Stimulated activated CD4-positive, alpha-beta T cell treated with anti-CD3 and anti-CD28 coated beads, TNF-alpha, amount 100 ng/mL, for 48 hours (primary cell): Measurements from ENCODE around the gene DDX10.
"Not testable (repeated sequence)": the region's sequence is repeated elsewhere in the genome, so short reads cannot be mapped to it uniquely, and the experiment has no call there.

Source experiments
- DNase-seq, 3 donors: peaks; one replicate each; pipeline ENCODE4 v3.0.0-alpha.2; 2020; ENCODE audit warnings: low read depth in 3 of 3

Gene DDX10

DNA sequence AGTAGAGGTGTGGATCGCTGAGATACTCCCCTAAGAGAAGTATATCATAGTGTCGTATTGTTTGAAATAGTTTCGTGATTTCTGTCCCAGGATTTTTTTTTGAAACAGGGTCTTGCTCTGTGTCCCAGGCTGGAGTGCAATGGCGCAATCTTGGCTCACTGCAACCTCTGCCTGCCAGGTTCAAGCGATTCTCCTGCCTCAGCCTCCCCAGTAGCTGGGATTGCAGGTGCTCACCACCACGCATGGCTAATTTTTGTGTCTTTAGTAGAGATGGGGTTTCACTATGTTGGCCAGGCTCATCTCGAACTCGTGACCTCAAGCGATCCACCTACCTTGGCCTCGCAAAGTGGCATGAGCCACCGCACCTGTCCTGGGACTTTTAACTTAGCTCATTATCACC, 159.1 kb downstream of the DDX10 start:
- not testable (repeated sequence) for DNase-seq

DNA sequence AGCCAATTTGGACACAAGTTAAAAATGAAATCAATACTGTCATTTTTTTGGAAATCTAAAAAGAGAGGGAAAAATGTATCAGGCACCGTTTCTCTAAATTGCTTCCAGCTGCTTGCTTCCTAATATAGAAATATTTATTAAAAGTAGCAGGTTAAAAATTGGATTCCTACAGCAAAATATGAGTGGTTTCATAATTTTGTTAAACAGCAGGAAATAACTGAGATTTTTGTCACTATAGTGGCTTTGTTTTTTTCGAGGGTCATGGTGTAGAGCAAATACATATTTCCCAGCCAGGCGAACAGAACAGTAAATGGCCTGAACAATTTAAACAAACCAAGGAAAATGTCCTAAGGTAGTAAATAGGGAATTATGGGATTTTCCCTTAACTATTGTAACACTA, 159.7 kb downstream of the DDX10 start:
- DNase-seq: no peak

DNA sequence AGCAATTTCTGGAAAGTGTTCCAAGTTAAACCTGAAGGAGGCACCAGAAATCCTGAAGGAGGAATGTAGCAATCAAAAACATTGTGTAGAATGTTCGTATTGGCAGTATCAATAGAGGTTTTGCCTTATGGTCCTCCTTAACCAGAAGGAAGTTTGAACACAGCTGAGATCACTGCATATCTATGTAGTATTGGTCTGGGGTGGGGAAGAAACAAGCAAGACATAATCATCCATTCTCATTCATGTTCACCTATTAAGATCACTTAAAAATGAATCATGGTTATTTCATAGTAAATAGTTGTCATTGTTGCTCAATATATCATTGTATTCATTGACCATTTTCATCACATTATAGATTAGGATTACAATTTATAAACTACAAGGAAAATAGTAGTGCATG, 160.5 kb downstream of the DDX10 start:
- DNase-seq: no peak

DNA sequence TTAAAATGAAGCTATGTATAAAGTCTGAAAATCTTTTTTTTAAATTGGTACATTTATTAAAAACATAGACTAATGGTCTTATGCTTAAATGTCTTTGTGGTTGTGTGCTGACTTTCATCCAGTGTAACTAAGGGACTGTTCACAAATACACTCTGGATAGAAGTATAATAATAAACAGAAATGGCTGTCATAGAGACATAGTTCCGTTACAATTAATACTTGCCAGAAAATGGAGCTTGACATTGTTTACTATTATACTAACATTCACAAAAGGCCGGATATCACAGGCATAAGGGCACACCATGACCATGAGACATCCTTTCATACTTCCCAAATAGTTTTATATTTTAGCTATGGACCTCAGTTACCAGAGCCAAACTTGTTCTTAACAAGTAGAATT, 161.3 kb downstream of the DDX10 start:
- DNase-seq: no peak

DNA sequence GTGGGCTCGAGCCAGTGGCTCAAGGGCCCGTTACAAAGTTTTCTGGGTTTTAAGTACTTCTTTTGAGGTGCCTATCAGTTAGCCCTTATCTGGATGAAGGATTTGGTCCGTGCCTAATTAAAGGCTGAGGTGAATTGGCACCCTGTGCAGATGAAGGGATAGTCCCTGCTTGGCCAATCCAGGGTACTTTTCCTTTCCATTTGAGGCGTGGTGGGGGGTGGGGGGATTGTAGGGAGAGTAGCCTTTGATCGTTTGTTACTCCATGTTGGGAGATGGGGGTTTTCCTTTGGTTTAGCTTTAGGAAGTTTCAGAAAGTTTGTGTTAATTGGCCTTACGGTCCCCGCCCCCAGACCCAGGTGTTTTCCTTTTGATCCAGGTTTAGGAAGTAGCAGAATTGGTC, 170.8 kb downstream of the DDX10 start:
- DNase-seq: no peak

DNA sequence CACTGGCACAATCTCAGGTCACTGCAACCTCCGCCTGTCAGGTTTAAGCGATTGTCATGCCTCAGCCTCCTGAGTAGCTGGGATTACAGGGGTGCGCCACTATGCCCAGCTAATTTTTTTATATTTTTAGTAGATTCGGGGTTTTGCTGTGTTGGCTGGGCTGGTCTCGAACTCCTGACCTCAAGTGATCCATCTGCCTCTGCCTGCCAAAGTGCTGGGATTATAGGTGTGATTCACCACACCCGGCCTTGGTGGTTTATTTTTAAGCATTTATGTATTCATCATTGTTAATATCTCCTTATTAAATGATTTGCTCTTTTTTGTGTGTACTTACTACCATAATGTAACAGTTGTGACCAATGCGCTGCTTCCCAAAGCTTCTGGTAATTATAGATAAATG, 171.7 kb downstream of the DDX10 start:
- DNase-seq: no peak

DNA sequence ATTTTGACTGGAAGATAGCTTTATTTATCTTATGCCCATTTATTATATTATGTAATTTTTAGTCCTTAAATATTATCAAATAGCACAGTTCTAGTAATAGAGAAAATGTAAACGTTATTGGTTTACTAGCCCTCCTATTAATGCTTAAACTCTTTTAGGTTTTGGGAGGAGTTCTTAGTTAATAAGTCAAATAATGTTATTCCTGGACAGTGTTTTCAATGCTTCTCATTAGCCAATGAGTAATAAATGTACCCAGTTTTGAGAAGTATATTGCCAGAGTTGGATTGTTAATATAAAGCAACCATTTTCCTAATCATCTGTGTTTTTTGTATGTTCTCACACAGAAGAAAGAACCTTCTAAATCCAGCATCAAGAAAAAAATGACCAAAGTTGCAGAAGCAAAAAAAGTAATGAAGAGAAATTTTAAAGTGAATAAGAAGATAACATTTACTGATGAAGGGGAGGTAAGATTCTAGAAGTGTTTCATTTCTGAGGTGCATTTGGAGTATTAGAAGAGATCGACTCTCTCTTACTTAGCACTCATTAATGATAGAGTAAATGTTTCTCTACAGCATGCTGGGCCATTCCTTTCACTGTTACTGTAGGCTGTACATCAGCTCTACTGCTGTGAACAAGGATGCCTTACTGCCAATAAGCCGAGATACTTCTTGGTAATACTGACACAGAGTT, 173.4 kb downstream of the DDX10 start:
- no peak for DNase-seq

DNA sequence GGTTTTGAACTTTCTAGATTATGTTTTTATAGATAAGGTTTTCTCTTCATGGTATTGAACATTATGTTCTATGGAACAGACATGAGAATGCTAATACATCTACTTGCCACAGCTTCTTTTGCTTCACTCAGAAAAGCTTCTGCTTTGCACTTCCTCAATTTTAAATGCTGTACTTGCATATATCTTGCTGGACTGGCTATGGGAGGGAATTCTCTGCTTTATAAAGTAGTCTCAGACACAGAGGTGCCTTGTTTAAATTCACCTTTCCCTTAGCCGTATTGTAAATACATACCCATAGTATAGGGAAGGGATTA, 173.9 kb downstream of the DDX10 start:
- no peak for DNase-seq

DNA sequence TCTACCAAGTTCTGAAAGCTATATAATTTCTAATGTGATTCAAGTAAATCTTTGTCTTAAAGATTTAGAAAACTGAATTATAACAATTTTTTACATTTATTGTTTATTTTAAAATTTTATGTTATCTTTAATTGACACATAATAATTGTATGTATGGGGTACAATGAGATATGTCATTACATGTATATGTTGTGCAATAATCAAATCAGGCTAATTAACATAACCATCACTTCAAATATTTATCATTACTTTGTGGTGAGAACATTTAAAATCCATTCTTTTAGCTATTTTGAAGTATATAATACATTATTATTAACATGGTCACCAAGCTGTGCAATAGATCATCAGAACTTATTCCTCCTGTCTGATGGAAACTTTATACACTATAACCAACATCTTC, 181.1 kb downstream of the DDX10 start:
- no peak for DNase-seq

DNA sequence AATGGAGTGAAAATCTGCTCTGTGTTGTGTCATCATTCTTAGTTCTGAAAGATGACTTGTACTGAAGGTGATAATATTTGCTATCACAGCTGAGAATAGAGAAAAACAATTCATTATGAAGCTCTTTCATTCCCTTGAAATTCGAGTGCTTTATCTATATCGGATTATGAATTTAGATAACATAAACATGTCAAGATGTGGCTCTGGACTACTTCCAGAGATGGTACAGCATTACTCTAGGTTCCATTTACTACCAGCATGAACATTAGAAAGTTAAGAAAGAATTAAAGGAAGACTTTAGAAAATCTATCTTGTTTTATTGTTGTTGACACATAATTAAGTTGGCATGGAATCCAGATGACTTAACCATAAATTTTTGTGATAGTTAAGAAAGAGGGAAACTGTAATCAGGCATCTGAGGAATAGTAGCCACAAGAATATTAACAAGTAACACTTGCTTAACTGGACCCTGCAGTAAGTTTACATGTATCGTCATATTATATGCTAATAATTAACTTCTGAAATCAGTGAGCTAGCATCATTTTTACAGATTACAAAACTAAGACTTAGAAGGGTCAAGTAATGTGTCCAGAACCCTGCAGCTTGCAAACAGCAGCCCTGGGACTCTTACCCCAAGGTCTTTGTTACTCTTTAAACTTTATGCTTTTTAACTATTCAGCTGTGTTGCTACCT, 182.6 kb downstream of the DDX10 start:
- no peak for DNase-seq

DNA sequence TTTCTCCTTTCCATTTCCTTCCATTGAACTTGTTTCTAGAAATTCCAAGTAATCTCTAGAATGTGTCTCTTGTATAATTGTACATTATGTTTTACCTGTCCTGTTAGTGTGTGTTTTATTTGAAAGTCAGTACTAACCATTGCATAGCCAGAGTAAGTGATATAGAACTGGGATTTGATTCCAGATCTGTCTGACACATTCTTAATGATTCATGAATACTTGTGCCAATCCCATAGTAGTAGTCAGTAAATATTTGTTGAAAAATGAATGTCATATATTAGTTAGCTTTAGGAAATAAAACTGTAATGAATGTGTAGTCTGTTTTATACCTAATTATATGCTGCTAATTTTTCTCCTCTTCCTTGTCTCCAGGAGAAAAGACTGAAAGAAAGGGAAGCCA, 186.9 kb downstream of the DDX10 start:
- no peak for DNase-seq

DNA sequence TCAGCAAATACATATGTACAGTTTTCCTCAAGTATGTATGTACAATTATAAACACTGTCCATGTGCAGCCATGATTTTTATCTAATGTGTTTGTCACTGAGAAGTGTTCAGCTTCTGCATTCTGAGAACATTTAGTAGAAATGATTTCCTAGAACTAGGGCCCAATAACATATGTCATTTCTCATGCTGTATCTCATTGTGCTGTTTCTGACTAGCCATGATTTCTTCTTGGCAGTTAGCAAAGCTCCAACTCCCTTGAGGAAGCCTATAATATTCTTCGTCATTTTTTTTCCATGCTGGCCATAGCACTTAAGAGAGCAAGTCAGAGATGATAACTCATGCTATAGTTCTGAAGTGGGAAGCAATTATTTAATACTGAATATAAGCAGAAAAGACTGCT, 187.8 kb downstream of the DDX10 start:
- no peak for DNase-seq

DNA sequence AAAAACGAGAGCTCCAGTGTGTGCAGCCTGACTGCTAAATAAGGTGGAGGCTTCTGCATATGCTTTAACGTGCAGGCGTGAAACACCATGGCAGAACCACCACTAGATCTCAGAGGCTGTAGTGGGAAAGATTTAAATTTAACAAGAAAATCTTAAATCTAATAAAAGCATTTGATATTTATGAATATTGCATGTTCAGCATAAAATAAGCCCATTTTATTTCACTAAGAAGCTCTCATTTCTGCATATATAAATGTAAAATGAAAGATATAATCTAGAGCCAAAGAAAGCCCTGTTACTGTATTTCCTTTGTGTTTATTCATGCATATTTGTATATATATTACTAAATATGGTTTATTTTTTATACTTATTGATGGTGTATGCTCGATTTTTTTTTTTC, 188.3 kb downstream of the DDX10 start:
- DNase-seq: no peak

DNA sequence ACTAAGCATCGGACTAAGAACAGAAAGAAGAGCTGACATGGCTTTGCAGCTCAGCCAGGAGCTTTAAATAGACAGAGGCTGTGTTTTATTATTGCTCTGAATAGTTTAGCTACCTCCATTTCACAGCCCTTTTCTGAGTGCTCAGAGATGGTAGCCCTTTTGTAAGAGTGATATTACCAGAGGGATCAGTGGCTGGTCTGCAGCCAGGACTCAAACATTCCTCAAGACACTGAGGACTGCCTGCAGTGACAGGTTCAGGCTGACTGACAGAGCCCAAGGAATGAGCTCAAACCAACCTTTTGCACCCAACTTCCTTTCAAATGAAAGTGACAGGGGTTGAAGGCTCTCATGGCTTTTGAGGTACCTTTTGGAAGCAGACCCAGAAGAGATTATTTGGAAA, 189.0 kb downstream of the DDX10 start:
- DNase-seq: no peak

DNA sequence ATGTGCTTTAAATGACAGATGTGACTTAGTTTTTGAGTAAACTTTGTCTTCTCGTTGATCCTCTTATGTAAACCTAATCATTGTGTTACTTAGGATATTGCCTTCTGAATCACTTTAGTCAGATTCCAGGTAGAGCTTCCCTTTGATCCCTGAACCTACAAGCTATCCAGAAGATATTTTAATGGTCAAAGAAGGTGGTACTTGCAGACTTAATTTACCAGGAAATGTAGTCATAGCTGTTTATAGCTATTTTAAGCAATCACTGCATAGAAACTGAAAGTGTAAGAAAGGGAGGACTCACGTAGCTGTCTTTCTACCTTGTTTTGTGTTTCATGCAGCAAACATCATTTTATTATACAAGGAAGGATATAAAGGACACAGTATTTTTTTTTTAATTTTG, 189.5 kb downstream of the DDX10 start:
- no peak for DNase-seq

DNA sequence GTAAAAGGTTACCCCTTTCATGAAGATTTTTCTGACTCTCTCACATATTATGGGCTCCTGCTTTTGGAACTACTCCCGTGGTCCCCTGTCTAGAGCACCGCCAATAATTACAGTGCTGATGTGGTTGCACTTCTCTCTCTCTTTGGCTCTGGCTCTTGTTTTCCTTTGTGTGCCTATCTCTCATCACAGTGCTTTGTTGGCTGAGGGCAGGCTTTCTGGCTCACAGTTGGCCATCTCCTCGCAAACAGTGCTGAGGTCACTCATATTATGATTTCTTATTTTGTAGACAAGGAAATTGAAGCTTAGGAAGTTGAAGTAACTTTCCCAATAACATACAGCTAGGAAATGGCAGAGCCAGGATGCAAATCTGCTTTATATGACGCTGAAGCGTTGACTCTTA, 192.5 kb downstream of the DDX10 start:
- DNase-seq: no peak

DNA sequence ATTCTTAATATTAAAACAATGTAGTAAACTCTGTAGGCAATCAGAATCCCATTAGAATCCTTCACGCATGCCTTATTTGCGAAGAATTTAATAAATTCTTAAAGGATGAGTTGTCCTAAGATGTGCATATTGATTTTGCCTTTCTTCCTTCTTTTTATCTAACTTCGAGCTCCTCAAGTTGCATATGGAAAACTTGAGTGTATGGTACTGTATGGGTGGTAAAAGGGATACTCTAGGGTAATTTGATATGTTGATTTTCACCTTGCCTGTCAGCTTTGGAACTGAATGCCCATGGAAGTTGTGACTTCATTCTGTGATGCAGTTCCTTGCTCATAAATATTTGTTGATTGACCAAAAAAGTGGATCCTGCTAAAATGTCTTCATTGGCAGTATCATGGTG, 193.8 kb downstream of the DDX10 start:
- DNase-seq: no peak

DNA sequence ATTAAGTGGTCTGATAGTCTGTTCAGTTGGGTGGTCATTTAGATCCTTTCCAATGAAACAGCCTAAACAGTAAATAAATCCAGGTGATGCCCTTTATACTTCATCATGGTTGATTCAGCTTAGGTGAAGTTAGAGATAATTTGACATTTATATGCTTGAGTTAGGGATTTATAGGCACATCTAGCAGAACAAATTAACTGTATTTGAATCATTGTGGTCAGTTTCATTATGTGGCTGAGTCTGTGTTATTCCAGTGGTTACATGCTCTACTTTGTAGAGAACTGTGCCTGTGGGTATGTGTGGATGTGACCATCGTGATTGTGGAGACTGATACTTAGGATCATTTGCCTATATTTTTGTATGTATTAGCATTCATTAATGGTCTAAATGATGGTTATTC, 194.6 kb downstream of the DDX10 start:
- DNase-seq: no peak

DNA sequence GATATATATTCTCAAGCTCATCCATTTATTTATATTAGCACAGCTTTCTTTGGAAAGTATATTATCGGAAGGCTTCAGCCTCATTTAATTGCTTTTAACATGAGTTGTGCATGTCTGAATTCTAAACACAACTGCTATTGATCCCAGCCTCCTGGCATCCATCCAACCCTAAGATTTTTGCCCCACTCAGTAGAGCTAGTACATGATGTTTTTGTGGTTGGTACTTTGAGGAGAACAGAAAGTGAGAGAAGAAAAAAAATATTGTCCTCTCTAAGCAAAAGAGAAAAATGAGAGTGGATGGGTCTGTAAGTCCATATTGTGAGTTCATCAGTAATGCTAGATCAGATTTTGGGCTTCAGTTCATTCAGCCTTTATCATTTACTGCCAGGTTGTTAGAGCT, 198.7 kb downstream of the DDX10 start:
- no peak for DNase-seq

DNA sequence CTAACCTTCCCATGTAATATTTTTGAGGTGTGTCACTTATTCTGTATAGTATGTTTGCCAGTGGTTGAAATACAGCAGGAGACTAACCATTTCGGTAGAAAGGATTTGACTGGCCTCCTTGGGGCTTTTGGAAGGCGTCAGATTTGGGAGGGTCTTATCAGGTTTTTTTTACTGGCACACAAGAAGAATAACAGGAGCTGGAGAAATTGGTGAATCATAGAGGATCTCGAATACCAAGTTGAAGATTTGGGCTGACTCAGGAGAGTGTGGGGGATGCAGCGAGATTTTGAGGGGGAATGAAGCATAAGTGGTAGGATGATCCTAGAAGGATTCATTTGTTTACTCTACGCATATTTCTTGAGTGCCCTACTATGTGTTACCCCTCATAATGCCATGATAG, 200.5 kb downstream of the DDX10 start:
- no peak for DNase-seq

DNA sequence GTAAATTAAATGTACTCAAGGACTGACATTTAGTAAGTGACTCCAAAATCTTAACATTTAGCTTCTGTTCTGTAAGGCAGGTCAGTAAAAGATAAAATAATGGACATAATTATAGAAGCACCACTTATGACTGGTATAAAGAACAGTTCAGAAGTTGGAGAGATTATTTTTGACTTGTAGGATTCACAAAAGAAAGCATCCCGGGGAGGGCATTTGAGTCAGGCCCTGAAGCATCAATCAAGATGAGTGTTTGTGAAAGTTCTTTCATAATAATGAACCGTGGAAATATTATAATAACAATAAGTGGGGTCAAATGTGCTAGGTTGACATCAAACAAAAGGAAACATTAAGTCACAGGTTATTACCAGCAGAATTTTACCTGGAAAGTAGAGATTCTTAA, 201.9 kb downstream of the DDX10 start:
- DNase-seq: no peak

DNA sequence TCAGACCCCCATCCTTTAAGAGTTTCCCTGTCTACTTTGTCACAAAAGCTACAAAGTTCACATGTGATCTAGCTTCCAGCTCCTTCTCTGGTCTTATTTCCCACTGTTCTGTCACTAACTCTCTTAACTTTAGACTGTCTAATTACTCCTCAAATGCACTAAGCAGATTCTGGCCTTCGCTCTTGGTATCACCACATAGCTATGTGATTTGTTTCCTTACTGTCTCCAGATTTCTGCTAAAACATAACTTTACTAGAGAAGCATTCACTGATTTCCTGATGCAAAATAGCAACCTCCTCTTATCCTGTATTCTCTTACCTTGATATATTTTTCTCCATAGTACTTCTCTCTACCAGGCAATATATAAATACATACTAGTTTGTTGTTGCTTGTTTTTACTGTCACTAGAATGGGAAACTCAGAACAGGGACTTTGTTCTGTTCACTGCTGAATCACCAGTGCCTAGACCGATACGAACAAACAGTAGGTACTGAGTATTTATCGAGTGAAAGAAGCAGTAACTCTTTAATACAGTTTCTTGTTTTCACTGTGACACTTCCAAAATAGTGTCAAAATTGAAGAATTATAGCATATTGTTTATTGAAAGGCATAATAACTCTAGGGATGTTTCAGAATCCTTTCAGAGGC, 205.6 kb downstream of the DDX10 start:
- DNase-seq: no peak

DNA sequence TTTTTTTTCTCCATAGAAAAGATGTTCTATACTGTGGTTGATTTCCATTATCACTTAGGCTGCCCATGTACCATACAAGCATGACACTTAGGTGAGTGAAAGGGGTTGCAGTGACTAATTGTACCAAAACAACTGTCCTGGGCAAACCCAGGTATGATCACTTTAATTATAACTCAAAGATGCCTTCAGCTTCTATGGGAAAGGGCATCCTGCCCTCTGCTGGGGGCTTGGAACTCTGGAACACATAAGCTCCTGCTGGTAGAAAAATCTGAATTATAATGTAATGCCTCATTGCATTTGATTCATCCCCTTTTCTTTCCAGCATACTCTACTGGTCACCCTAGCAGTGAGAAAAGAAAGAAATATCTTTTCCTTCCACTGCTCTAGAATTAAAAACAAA, 206.3 kb downstream of the DDX10 start:
- DNase-seq: no peak

DNA sequence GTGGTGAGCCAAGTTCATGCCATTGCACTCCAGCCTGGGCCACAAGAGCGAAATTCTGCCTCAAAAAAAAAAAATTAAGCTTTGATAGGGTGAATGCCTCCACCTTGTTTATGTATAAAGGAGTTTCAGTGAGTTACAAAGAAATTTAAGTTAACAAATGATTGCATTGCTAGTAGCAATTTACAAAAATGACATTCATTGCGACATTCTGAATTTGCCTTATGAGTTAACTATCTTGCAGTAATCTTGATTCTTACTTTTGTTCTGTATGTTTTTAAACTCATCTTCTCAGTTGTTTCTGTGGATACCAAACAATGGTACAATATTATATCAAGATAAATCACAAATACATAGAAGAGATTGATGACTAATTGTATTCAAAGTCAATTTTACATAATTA, 207.0 kb downstream of the DDX10 start:
- DNase-seq: no peak
